ENCODE results near the gene PNMA6E.

PNMA6E gene

GRCh38 chrX:153434801-153435200 lies 33.7 kb upstream of the PNMA6E start:
- no peak for DNase-seq

GRCh38 chrX:153433781-153434285 lies 32.7 kb upstream of the PNMA6E start:
- no peak for DNase-seq

GRCh38 chrX:153433161-153433680 lies 32.1 kb upstream of the PNMA6E start:
- no peak for DNase-seq

- no peak for DNase-seq
Observed at GRCh38 chrX:153430796-153431195, 29.6 kb upstream of the PNMA6E start.

GRCh38 chrX:153426204-153426603 lies 25.1 kb upstream of the PNMA6E start:
- no peak for DNase-seq

GRCh38 chrX:153423652-153424051 lies 22.5 kb upstream of the PNMA6E start:
- DNase-seq = no peak

GRCh38 chrX:153421856-153422255 lies 20.7 kb upstream of the PNMA6E start:
- DNase-seq = no peak

- no peak for DNase-seq
Observed at GRCh38 chrX:153420851-153421599, 19.9 kb upstream of the PNMA6E start.

- DNase-seq = no peak
Observed at GRCh38 chrX:153417637-153418036, 16.5 kb upstream of the PNMA6E start.

- DNase-seq = no peak
Observed at GRCh38 chrX:153416781-153417450, 15.8 kb upstream of the PNMA6E start.

- no peak for DNase-seq
Observed at GRCh38 chrX:153414856-153415510, 13.8 kb upstream of the PNMA6E start.

- no peak for DNase-seq
Observed at GRCh38 chrX:153413731-153414130, 12.6 kb upstream of the PNMA6E start.

GRCh38 chrX:153412746-153413720 lies 11.9 kb upstream of the PNMA6E start:
- no peak for DNase-seq

- peak; percentile 19 for DNase-seq
Observed at GRCh38 chrX:153411988-153412574, 10.9 kb upstream of the PNMA6E start.

GRCh38 chrX:153411255-153411987 lies 10.3 kb upstream of the PNMA6E start, which contains the start of gene ZFP92:
ZFP92 (plus strand) TSS chrX:153411472; CDS start chrX:153418323, 6,851 bp downstream.
- DNase-seq = no peak

GRCh38 chrX:153410888-153411254 lies 9.7 kb upstream of the PNMA6E start:
- no peak for DNase-seq

- DNase-seq = no peak
Observed at GRCh38 chrX:153410373-153410772, 9.2 kb upstream of the PNMA6E start.

- DNase-seq = no peak
Observed at GRCh38 chrX:153409414-153410101, 8.4 kb upstream of the PNMA6E start.

GRCh38 chrX:153408871-153409351 lies 7.8 kb upstream of the PNMA6E start:
- DNase-seq = no peak

GRCh38 chrX:153408221-153408721 lies 7.1 kb upstream of the PNMA6E start:
- DNase-seq = no peak
